ENCODE results near the gene LHFPL3. TPM values are rescaled to one million over a fixed set of nuclear protein-coding genes. Genes with fewer than 3 reads are reported as not detected.

The LHFPL3 gene
- polyA plus RNA-seq, 1 of the 3 experiments (the other 2 are of a cell fraction): not detected

DNA sequence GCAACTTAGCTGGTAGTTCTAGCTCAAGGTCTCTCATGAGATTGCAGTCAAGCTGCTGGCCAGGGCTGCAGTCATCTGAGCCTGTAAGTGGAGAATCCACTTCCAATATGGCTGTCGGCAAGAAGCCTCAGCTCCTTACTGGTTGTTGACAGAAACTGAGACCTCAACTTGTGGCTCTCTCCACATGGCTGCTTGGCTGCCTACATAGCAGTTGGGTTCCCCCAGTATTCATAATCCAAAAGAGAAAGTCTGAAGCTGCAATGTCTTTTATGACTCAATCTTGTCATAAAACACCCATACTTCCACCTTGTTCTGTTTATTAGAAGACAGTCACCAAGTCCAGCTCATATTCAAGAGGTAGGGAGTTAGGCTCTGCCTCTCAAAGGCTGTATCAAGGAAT is 350.7 kb downstream of the LHFPL3 start:
- no peaks in the 10 kb centered on the region for H3K9me2 ChIP-seq
- peaks cover 0 to 3% of the 10 kb centered on the region in 2 experiments; a peak in 1 of 4 replicates for H3K4me1 ChIP-seq (ENCODE audit: control insufficient read depth in 1 of 2, insufficient read depth in 2 of 2, low read depth in 1 of 2, low read length in 1 of 2)
- H3K36me3 ChIP-seq (replicated peaks in 1 of 2; ENCODE audit: control insufficient read depth in 1 of 2, insufficient read depth in 2 of 2, low read length in 1 of 2): no peaks in the 10 kb centered on the region
- H3K4me3 ChIP-seq (ENCODE audit: low read depth in 2 of 2, low read length in 1 of 2): no peak overlapping the region
- WGBS (ENCODE audit: low lambda C conversion rate): 33% methylated on average over 1 of the region's 1 CpG
- no peaks in the 10 kb centered on the region for H3K79me2 ChIP-seq (ENCODE audit: insufficient read depth)
- CTCF ChIA-PET: interaction anchor here (1.1 to 1.2 kb wide), 3 partner anchors 8 to 35 kb away, joined by 3 to 5 read pairs (median 3); no protein-coding TSS in a partner anchor
- H3K4me2 ChIP-seq: no peak overlapping the region
- no peaks in the 10 kb centered on the region for H3K9me3 ChIP-seq
- no peaks in the 10 kb centered on the region for H4K20me1 ChIP-seq (ENCODE audit: insufficient read depth)
- TF ChIP-seq NFIC (IDR thresholded peaks at IDR 0.05; ENCODE audit: borderline replicate concordance) (no peak), RCOR1 (IDR thresholded peaks at IDR 0.05; ENCODE audit: low read length) (no peak), CHD2 (IDR thresholded peaks at IDR 0.05; ENCODE audit: low read length, partially characterized antibody) (no peak), JUND (IDR thresholded peaks at IDR 0.05) (no peak), FOSL2 (IDR thresholded peaks at IDR 0.05; ENCODE audit: borderline replicate concordance, low read depth) (no peak), MAX (IDR thresholded peaks at IDR 0.05; ENCODE audit: low read depth) (no peak), EZH2phosphoT487 (IDR thresholded peaks at IDR 0.05; ENCODE audit: borderline replicate concordance, low read depth) (no peak), YY1 (IDR thresholded peaks at IDR 0.05; ENCODE audit: low read depth) (no peak), TAF1 (IDR thresholded peaks at IDR 0.05; ENCODE audit: borderline replicate concordance, low read depth, low read length) (no peak), POLR2AphosphoS5 (IDR thresholded peaks at IDR 0.05; ENCODE audit: low read depth, low read length) (no peak)
- no peak overlapping the region for H3K9ac ChIP-seq
- no peaks in the 10 kb centered on the region for H3F3A ChIP-seq (replicated peaks; ENCODE audit: insufficient read depth)
- no peak overlapping the region for H2AFZ ChIP-seq (ENCODE audit: low read depth)
- POLR2A ChIA-PET: no interaction called here
- no peak overlapping the region for H3K27ac ChIP-seq (ENCODE audit: low read depth in 2 of 2, low read length in 1 of 2)
- no peaks in the 10 kb centered on the region; the same call in 1 of the 2 replicates for H3K27me3 ChIP-seq (ENCODE audit: insufficient read depth)
- no peak for DNase-seq

DNA sequence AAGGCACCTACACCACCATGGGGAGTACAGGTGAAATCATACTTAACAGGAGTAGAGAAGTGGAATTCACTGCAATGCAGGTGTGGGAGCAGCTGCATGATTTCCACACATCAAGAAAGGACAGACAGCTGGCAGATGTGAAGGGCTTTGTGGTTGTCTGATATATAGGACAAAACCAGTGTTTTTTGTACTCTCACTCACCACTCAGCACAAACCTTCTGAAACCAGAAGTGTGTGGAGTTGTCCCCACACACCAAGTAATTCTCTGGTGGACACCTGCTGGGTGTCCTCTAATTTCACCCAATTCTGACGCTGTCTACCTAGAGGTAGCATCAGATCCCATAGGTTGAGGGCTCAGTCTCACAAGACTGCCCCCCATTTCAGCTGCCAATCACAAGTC is 357.9 kb downstream of the LHFPL3 start:
- Histone ChIP-seq H3K4me2 (no peak overlapping the region), H3K27ac (ENCODE audit: low read depth in 2 of 2, low read length in 1 of 2) (no peak overlapping the region), H3K4me3 (ENCODE audit: low read depth in 2 of 2, low read length in 1 of 2) (no peak overlapping the region), H3K27me3 (ENCODE audit: insufficient read depth) (no peaks in the 10 kb centered on the region; the same call in 1 of the 2 replicates), H3K9me2 (no peaks in the 10 kb centered on the region), H4K20me1 (ENCODE audit: insufficient read depth) (no peaks in the 10 kb centered on the region), H3K4me1 (ENCODE audit: control insufficient read depth in 1 of 2, insufficient read depth in 2 of 2, low read depth in 1 of 2, low read length in 1 of 2) (no peaks in the 10 kb centered on the region), H3K9ac (no peak overlapping the region), H3K36me3 (replicated peaks in 1 of 2; ENCODE audit: control insufficient read depth in 1 of 2, insufficient read depth in 2 of 2, low read length in 1 of 2) (no peaks in the 10 kb centered on the region), H2AFZ (ENCODE audit: low read depth) (no peak overlapping the region), H3K79me2 (ENCODE audit: insufficient read depth) (no peaks in the 10 kb centered on the region), H3K9me3 (no peaks in the 10 kb centered on the region), H3F3A (replicated peaks; ENCODE audit: insufficient read depth) (no peaks in the 10 kb centered on the region)
- WGBS (ENCODE audit: low lambda C conversion rate): 7% methylated on average over 1 of the region's 1 CpG
- DNase-seq: no peak
- ChIA-PET POLR2A (no interaction called here), CTCF (interaction anchor here (0.8 to 0.9 kb wide), 2 partner anchors 8 to 455 kb away, joined by 3 read pairs; no protein-coding TSS in a partner anchor)
- TF ChIP-seq NRF1 (IDR thresholded peaks at IDR 0.05; ENCODE audit: low read depth, low read length) (no peak), RCOR1 (IDR thresholded peaks at IDR 0.05; ENCODE audit: low read length) (no peak), YY1 (IDR thresholded peaks at IDR 0.05; ENCODE audit: low read depth) (no peak), ELF1 (IDR thresholded peaks at IDR 0.05) (no peak), REST (IDR thresholded peaks at IDR 0.05; ENCODE audit: low read depth, low read length) (no peak), CTCF (IDR thresholded peaks at IDR 0.05) (no peak), GATA2 (CRISPR knock-in tag; IDR thresholded peaks at IDR 0.05) (no peak), RAD21 (IDR thresholded peaks at IDR 0.05; ENCODE audit: low read length) (no peak), FOXJ3 (CRISPR knock-in tag; IDR thresholded peaks at IDR 0.05) (no peak), FOXM1 (IDR thresholded peaks at IDR 0.05; ENCODE audit: low read depth) (no peak), CHD2 (IDR thresholded peaks at IDR 0.05; ENCODE audit: low read length, partially characterized antibody) (no peak), GABPA (IDR thresholded peaks at IDR 0.05; ENCODE audit: low read depth) (no peak), TEAD4 (IDR thresholded peaks at IDR 0.05; ENCODE audit: borderline replicate concordance, insufficient read depth) (no peak), MEF2A (IDR thresholded peaks at IDR 0.05; ENCODE audit: borderline replicate concordance, low read depth) (no peak), SIN3A (IDR thresholded peaks at IDR 0.05; ENCODE audit: borderline replicate concordance, low read depth, low read length) (no peak)
- TF ChIP-seq, protein P1, sequence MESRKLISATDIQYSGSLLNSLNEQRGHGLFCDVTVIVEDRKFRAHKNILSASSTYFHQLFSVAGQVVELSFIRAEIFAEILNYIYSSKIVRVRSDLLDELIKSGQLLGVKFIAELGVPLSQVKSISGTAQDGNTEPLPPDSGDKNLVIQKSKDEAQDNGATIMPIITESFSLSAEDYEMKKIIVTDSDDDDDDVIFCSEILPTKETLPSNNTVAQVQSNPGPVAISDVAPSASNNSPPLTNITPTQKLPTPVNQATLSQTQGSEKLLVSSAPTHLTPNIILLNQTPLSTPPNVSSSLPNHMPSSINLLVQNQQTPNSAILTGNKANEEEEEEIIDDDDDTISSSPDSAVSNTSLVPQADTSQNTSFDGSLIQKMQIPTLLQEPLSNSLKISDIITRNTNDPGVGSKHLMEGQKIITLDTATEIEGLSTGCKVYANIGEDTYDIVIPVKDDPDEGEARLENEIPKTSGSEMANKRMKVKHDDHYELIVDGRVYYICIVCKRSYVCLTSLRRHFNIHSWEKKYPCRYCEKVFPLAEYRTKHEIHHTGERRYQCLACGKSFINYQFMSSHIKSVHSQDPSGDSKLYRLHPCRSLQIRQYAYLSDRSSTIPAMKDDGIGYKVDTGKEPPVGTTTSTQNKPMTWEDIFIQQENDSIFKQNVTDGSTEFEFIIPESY (IDR thresholded peaks at IDR 0.05; ENCODE audit: borderline replicate concordance, low read depth): no peak

Measured in SK-N-SH (cell line).